ENCODE results near the gene CD69. TPM values are rescaled to one million over a fixed set of nuclear protein-coding genes. Genes with fewer than 3 reads are reported as not detected.
"Not testable (repeated sequence)": the region's sequence is repeated elsewhere in the genome, so short reads cannot be mapped to it uniquely, and the experiment has no call there.

The CD69 gene
- total and polyA plus RNA-seq, 7 donors: 2.3 to 31.4 (median 3.0) TPM

DNA sequence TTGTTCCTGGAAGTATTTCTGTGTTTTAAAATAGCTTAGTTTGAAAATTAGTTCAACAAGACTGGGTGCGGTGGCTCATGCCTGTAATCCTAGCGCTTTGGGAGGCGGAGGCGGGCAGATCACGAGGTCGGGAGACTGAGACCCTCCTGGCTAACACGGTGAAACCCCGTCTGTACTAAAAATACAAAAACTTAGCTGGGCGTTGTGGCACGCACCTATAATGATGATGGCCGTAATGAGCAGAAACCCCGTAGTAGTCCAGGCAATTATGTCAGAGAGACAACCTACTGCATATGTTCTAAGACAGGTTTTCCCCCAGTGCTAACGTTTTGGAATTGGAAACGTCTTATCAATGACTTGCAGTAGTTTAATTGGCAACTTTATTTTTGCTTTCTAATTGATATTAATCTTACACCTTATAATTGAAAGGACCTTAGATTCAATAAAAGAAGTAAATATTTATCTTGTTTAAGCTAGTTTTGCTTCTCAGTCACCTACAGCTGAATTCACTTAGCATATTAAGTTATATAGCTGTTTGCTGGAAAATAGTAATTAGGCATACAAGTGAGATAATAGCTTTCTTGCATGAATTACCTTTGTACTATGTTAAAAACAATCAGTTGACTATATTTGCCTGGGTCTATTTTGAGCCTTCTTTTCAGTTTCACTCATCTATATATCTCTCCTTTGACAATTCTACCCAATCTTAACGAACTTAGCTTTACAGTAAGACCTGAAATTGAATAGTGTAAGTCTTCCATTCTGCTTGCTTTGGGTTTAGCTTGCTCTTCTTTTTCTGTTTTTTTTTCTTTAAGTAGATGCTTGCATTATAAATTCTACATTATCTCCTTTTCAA, 43.4 kb downstream of the CD69 start:
- Histone ChIP-seq H3K27me3 (no peaks in the 10 kb centered on the region), H3K4me3 (no peak overlapping the region), H3K36me3 (no peaks in the 10 kb centered on the region), H3K9me3 (no peaks in the 10 kb centered on the region), H3K4me1 (no peaks in the 10 kb centered on the region), H3K27ac (no peak overlapping the region)
- intact Hi-C loops (cut with DNase I): no loop called here
- TF ChIP-seq CTCF (IDR thresholded peaks at IDR 0.05) (no peak), POLR2A (IDR thresholded peaks at IDR 0.05) (no peak), POLR2AphosphoS5 (IDR thresholded peaks at IDR 0.05) (no peak), EP300 (IDR thresholded peaks at IDR 0.05) (no peak)
- no peak for DNase-seq
- 92% methylated on average over 15 of the region's 15 CpGs for WGBS, 2 donors

DNA sequence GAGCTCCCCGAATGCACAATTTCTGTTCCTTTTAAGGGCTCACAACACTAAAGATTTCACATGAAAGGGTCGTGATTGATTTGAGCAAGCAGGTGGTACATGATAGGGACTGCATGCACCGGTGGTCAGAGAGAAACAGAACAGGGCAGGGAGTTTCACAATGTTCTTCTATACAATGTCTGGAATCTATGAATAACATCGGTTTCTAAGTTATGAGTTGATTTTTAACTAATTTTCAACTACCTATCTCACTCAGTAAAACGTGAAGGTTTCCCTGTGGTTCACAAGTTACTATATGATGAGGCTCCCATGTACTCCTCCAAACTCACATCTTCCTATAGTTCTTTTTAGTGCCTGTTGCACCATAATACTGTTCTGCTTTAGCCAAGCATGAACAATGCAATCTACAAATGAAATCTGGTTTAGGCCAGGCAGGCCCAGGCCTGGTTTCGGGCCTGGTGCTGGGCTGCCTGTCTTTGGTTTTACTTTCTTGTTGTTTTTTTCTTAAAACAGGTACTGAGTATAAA, 47.6 kb downstream of the CD69 start:
- H3K4me3 ChIP-seq; H3K4me1 ChIP-seq; H3K36me3 ChIP-seq; H3K27me3 ChIP-seq; H3K9me3 ChIP-seq; intact Hi-C loops (cut with DNase I); H3K27ac ChIP-seq; DNase-seq: not testable (repeated sequence)
- WGBS, 2 donors: 63% methylated on average over 6 of the region's 6 CpGs

GRCh38 chr12:9711664-9712063, 49.0 kb downstream of the CD69 start:
- TF ChIP-seq CTCF (IDR thresholded peaks at IDR 0.05) (no peak), POLR2AphosphoS5 (IDR thresholded peaks at IDR 0.05) (no peak), POLR2A (IDR thresholded peaks at IDR 0.05) (no peak), EP300 (IDR thresholded peaks at IDR 0.05) (no peak)
- intact Hi-C loops (cut with DNase I): no loop called here
- no peak overlapping the region for H3K4me3 ChIP-seq
- 91 to 98% methylated on average over 1 of the region's 1 CpG for WGBS, 2 donors
- no peak for DNase-seq
- no peaks in the 10 kb centered on the region for H3K36me3 ChIP-seq
- no peak overlapping the region for H3K27ac ChIP-seq
- no peaks in the 10 kb centered on the region for H3K27me3 ChIP-seq
- no peaks in the 10 kb centered on the region for H3K9me3 ChIP-seq
- H3K4me1 ChIP-seq: no peaks in the 10 kb centered on the region

DNA sequence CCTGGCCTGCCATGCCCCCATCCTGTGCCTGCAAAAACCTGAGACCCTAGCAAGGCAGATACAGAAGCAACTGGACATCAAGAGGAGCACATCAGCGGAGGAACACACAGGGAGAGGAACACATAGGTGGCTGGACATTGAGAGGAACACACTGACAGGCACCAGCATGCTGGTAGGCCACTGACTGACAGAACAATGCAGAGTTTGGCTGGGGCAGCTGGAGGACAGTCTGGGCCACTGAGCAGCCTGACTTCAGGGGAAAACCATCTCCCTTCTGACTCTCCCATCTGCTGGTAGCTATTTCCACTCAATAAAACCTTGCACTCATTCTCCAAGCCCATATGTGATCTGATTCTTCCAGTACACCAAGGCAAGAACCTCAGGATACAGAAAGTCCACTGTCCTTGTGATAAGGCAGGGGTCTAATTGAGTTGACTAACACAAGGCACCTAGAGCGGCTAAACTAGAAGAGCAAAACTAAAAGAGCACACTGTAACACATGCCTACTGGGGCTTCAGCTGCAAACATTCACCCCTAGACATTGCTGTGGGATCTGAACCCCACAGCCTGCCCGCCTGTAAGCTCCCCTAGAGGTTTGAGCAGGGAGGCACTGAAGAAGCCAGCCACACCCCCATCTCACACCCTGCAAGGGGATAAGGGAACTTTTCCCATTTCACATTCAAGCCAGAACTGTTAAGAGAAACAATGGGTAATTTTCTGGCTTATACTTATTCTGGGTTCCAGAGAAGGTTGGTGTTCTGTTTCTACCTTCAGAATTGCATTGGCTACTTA, 49.9 kb downstream of the CD69 start:
- H3K27me3 ChIP-seq: no peaks in the 10 kb centered on the region
- H3K4me1 ChIP-seq: no peaks in the 10 kb centered on the region
- intact Hi-C loops (cut with DNase I): no loop called here
- H3K36me3 ChIP-seq: no peaks in the 10 kb centered on the region
- H3K27ac ChIP-seq: no peak overlapping the region
- H3K9me3 ChIP-seq: no peaks in the 10 kb centered on the region
- no peak overlapping the region for H3K4me3 ChIP-seq
- WGBS, 2 donors: 89 to 95% methylated on average over 3 of the region's 3 CpGs
- DNase-seq: no peak
- TF ChIP-seq CTCF (IDR thresholded peaks at IDR 0.05): no peak
- no peak for TF ChIP-seq POLR2AphosphoS5 (IDR thresholded peaks at IDR 0.05)
- no peak for TF ChIP-seq EP300 (IDR thresholded peaks at IDR 0.05)
- TF ChIP-seq POLR2A (IDR thresholded peaks at IDR 0.05): no peak

GRCh38 chr12:9708853-9709252, 51.8 kb downstream of the CD69 start:
- WGBS, 2 donors: 87 to 88% methylated on average over 3 of the region's 3 CpGs
- Histone ChIP-seq H3K4me1 (no peaks in the 10 kb centered on the region), H3K27ac (no peak overlapping the region), H3K4me3 (no peak overlapping the region), H3K27me3 (no peaks in the 10 kb centered on the region), H3K9me3 (peaks cover 0 to 4% (median 0%) of the 10 kb centered on the region in 4 donors), H3K36me3 (no peaks in the 10 kb centered on the region)
- TF ChIP-seq CTCF (IDR thresholded peaks at IDR 0.05): no peak
- TF ChIP-seq POLR2AphosphoS5 (IDR thresholded peaks at IDR 0.05): no peak
- no peak for TF ChIP-seq POLR2A (IDR thresholded peaks at IDR 0.05)
- TF ChIP-seq EP300 (IDR thresholded peaks at IDR 0.05): no peak
- no peak for DNase-seq
- intact Hi-C loops (cut with DNase I): loop anchor here (2.0 to 10.0 kb wide), 2 partner anchors 74 to 378 kb away; no protein-coding TSS in a partner anchor

Measured in sigmoid colon (tissue), 7 donors.